ENCODE data around the gene CENPK. TPM values are rescaled to one million over a fixed set of nuclear protein-coding genes. Genes with fewer than 3 reads are reported as not detected.

Gene CENPK
- polyA plus RNA-seq, 1 donor (not counting 4 experiments of a cell fraction or from before 2014, with no cell fraction given) = 15.4 TPM

GRCh38 chr5:65544473-65544872, 18.5 kb downstream of the CENPK start:
- Histone ChIP-seq H3K27me3 (ENCODE audit: control insufficient read depth, extremely low read depth, insufficient read depth, low read length) (no peaks in the 10 kb centered on the region), H3K9me3 (ENCODE audit: control insufficient read depth, low read depth, low read length) (no peaks in the 10 kb centered on the region)
- FAIRE-seq = no peak

GRCh38 chr5:65539827-65540226, 23.1 kb downstream of the CENPK start:
- H3K4me1 ChIP-seq (ENCODE audit: control insufficient read depth, extremely low read depth, insufficient read depth, low read length) = peaks cover 4% of the 10 kb centered on the region
- peak; percentile 71 for FAIRE-seq
- no peak overlapping the region for H2AFZ ChIP-seq (ENCODE audit: control insufficient read depth, low read length)
- dilution Hi-C loops (cut with MboI; ENCODE audit: extremely low pct_ligation_motif_present, low sequenced_read_pairs) = no loop called here
- TF ChIP-seq EZH2 (IDR thresholded peaks at IDR 0.05; ENCODE audit: low read length) (no peak), CTCF (optimal IDR thresholded peaks at IDR 0.05 in 1 of 3, IDR thresholded peaks at IDR 0.05 in 1 of 3, conservative IDR thresholded peaks at IDR 0.05 in 1 of 3; ENCODE audit: extremely low read depth in 1 of 3, insufficient read depth in 2 of 3, low read length in 3 of 3) (no peak)
- H3K9ac ChIP-seq (ENCODE audit: control insufficient read depth, extremely low read depth, insufficient read depth, low read length) = no peak overlapping the region
- H3K36me3 ChIP-seq (ENCODE audit: control insufficient read depth in 2 of 2, extremely low read depth in 1 of 2, insufficient read depth in 2 of 2, low read length in 2 of 2) = peaks cover 0 to 5% of the 10 kb centered on the region in 2 experiments
- H3K27ac ChIP-seq (ENCODE audit: control insufficient read depth, insufficient read depth, low read length) = no peak overlapping the region
- no peak overlapping the region for H3K4me2 ChIP-seq (ENCODE audit: control insufficient read depth, extremely low read depth, insufficient read depth, low read depth, low read length)
- H3K9me1 ChIP-seq (ENCODE audit: control insufficient read depth, extremely low read depth, insufficient read depth, low read length) = no peaks in the 10 kb centered on the region
- peak; percentile 35 for DNase-seq (ENCODE audit: low read depth, low spot score)
- H3K27me3 ChIP-seq (ENCODE audit: control insufficient read depth, extremely low read depth, insufficient read depth, low read length) = no peaks in the 10 kb centered on the region
- no peaks in the 10 kb centered on the region for H3K79me2 ChIP-seq (ENCODE audit: control insufficient read depth, insufficient read depth, low read length)
- no peaks in the 10 kb centered on the region for H3K9me3 ChIP-seq (ENCODE audit: control insufficient read depth, low read depth, low read length)
- no peak overlapping the region for H3K4me3 ChIP-seq (ENCODE audit: control insufficient read depth in 2 of 3, extremely low read depth in 1 of 3, insufficient read depth in 2 of 3, low read depth in 1 of 3, low read length in 3 of 3)
- no peaks in the 10 kb centered on the region for H4K20me1 ChIP-seq (ENCODE audit: control insufficient read depth, extremely low read depth, insufficient read depth, low read length)

More at GRCh38 chr5:65544473-65544872, 18.5 kb downstream of the CENPK start:
- Histone ChIP-seq H4K20me1 (ENCODE audit: control insufficient read depth, extremely low read depth, insufficient read depth, low read length) (no peaks in the 10 kb centered on the region), H2AFZ (ENCODE audit: control insufficient read depth, low read length) (no peak overlapping the region), H3K4me3 (ENCODE audit: control insufficient read depth in 2 of 3, extremely low read depth in 1 of 3, insufficient read depth in 2 of 3, low read depth in 1 of 3, low read length in 3 of 3) (no peak overlapping the region), H3K27ac (ENCODE audit: control insufficient read depth, insufficient read depth, low read length) (no peak overlapping the region), H3K4me1 (ENCODE audit: control insufficient read depth, extremely low read depth, insufficient read depth, low read length) (peaks cover 4% of the 10 kb centered on the region), H3K4me2 (ENCODE audit: control insufficient read depth, extremely low read depth, insufficient read depth, low read depth, low read length) (no peak overlapping the region), H3K9me1 (ENCODE audit: control insufficient read depth, extremely low read depth, insufficient read depth, low read length) (no peaks in the 10 kb centered on the region), H3K36me3 (ENCODE audit: control insufficient read depth in 2 of 2, extremely low read depth in 1 of 2, insufficient read depth in 2 of 2, low read length in 2 of 2) (peaks cover 0 to 5% of the 10 kb centered on the region in 2 experiments), H3K79me2 (ENCODE audit: control insufficient read depth, insufficient read depth, low read length) (no peaks in the 10 kb centered on the region), H3K9ac (ENCODE audit: control insufficient read depth, extremely low read depth, insufficient read depth, low read length) (no peak overlapping the region)
- TF ChIP-seq CTCF (optimal IDR thresholded peaks at IDR 0.05 in 1 of 3, IDR thresholded peaks at IDR 0.05 in 1 of 3, conservative IDR thresholded peaks at IDR 0.05 in 1 of 3; ENCODE audit: extremely low read depth in 1 of 3, insufficient read depth in 2 of 3, low read length in 3 of 3) (no peak), EZH2 (IDR thresholded peaks at IDR 0.05; ENCODE audit: low read length) (no peak)
- dilution Hi-C loops (cut with MboI; ENCODE audit: extremely low pct_ligation_motif_present, low sequenced_read_pairs) = no loop called here
- no peak for DNase-seq (ENCODE audit: low read depth, low spot score)

All from keratinocyte (primary cell).